BJ (cell line): ENCODE data around the gene SLC8A3. TPM values are rescaled to one million over a fixed set of nuclear protein-coding genes. Genes with fewer than 3 reads are reported as not detected.

Source experiments
- CTCF ChIA-PET: fragments of 350-600 bp; formaldehyde crosslinking; extraction: SDS; loops from one replicate; lab custom pipeline; 2021; ENCODE audit warnings: antibody characterized with exemption, inconsistent platforms; lab: Yijun Ruan, JAX
- POLR2A ChIA-PET: fragments of 300-600 bp; sonication (Branson Sonifier 250); formaldehyde crosslinking; extraction: SDS; loops from one replicate; lab custom pipeline; 2021; ENCODE audit warnings: antibody characterized with exemption; lab: Charles Lee
- DNase-seq: peaks from one replicate; pipeline ENCODE4 v3.0.0-alpha.2; 2011; ENCODE audit warnings: low read depth
- H3K27me3 ChIP-seq: 2 replicates; pipeline ENCODE4 v1.6.0; 2011; ENCODE audit warnings: low read length; ENCODE audit not compliant: control insufficient read depth, insufficient read depth
- H3K36me3 ChIP-seq: 2 replicates; pipeline ENCODE4 v1.5.1; 2011; ENCODE audit warnings: low read length; ENCODE audit not compliant: control insufficient read depth, insufficient read depth
- H3K4me3 ChIP-seq: 2 replicates; pipeline ENCODE4 v1.5.1; 2011; ENCODE audit warnings: low read depth, mild to moderate bottlenecking, control low read depth, low read length
- polyA plus RNA-seq: library from polyadenylated mRNA; depleted of rRNA; stranded (reverse); fragments of >200 nt; gene quantifications from 2 replicates; pipeline ENCODE4 v1.2.3, GENCODE V29; 2011
- TF ChIP-seq, protein P1 (sequence below): IDR thresholded peaks from 2 replicates; pipeline ENCODE4 v1.5.1; 2011; ENCODE audit warnings: low read depth, mild to moderate bottlenecking, control low read depth, inconsistent platforms, low read length, moderate library complexity; ENCODE audit not compliant: insufficient read depth

SLC8A3 gene
- polyA plus RNA-seq, 1 experiment = 0.07 TPM

DNA sequence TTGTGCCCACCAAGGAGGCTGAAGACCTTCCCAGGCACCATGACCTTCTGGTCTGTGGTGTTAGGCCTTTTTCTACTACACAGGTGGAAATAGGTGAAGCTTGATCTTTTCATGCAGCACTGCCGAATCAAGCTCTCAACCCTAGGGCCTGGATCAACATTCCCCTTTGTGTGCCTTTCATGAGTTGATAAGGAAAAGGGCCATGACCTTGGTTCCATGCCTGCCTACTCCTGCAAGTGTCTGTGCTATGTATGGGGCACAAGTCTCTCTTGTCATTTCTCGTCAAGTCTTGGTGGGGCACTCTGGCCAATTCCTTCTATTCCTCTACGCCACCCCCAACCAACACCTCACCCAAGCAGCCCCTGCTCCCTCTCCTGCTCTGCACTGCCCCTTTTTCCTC, 154.5 kb downstream of the SLC8A3 start:
- no peak for DNase-seq
- Histone ChIP-seq H3K36me3 (no peaks in the 10 kb centered on the region), H3K4me3 (no peak overlapping the region), H3K27me3 (no peaks in the 10 kb centered on the region)
- TF ChIP-seq, protein P1, sequence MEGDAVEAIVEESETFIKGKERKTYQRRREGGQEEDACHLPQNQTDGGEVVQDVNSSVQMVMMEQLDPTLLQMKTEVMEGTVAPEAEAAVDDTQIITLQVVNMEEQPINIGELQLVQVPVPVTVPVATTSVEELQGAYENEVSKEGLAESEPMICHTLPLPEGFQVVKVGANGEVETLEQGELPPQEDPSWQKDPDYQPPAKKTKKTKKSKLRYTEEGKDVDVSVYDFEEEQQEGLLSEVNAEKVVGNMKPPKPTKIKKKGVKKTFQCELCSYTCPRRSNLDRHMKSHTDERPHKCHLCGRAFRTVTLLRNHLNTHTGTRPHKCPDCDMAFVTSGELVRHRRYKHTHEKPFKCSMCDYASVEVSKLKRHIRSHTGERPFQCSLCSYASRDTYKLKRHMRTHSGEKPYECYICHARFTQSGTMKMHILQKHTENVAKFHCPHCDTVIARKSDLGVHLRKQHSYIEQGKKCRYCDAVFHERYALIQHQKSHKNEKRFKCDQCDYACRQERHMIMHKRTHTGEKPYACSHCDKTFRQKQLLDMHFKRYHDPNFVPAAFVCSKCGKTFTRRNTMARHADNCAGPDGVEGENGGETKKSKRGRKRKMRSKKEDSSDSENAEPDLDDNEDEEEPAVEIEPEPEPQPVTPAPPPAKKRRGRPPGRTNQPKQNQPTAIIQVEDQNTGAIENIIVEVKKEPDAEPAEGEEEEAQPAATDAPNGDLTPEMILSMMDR = no peak
- ChIA-PET POLR2A (no interaction called here), CTCF (interaction anchor here (1.3 kb wide), 1 partner anchor 11 kb away, joined by 3 read pairs; no protein-coding TSS in a partner anchor)

- DNase-seq = no peak
- ChIA-PET CTCF (interaction anchor here (1.2 to 3.0 kb wide), 3 partner anchors 12 to 284 kb away, joined by 3 to 9 read pairs (median 3); no protein-coding TSS in a partner anchor), POLR2A (no interaction called here)
- Histone ChIP-seq H3K4me3 (no peak overlapping the region), H3K36me3 (no peaks in the 10 kb centered on the region), H3K27me3 (no peaks in the 10 kb centered on the region)
- TF ChIP-seq, protein P1 = no peak
Measured at GRCh38 chr14:70033561-70033960, 155.2 kb downstream of the SLC8A3 start.

GRCh38 chr14:70033116-70033515, 155.6 kb downstream of the SLC8A3 start:
- Histone ChIP-seq H3K36me3 (no peaks in the 10 kb centered on the region), H3K27me3 (no peaks in the 10 kb centered on the region), H3K4me3 (no peak overlapping the region)
- ChIA-PET CTCF (interaction anchor here (0.9 to 3.0 kb wide), 4 partner anchors 11 to 284 kb away, joined by 3 to 9 read pairs (median 3); no protein-coding TSS in a partner anchor), POLR2A (no interaction called here)
- DNase-seq = no peak
- TF ChIP-seq, protein P1 = no peak

DNA sequence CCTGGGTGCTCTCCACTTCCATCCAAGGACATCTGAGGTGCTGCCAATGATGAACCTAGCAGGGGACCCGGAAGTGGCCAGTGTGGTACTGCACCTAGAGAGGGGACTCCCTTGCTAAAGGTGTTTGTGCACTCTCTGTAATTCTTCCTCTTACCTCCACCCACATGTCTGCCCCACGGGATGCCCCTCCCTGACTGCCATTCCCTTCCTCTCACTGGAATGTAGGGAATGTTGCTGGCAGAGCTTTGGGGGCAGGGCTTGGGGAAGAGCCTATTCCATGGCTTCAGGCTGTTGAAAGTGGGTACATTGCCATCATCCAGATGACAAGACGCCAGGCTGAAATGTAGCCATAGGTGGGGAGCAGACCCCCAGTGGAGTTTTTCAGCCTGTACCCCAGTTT, 156.3 kb downstream of the SLC8A3 start:
- Histone ChIP-seq H3K27me3 (no peaks in the 10 kb centered on the region), H3K4me3 (no peak overlapping the region), H3K36me3 (no peaks in the 10 kb centered on the region)
- POLR2A ChIA-PET = no interaction called here
- TF ChIP-seq, protein P1 = no peak
- CTCF ChIA-PET = interaction anchor here (0.9 to 3.0 kb wide), 3 partner anchors 11 to 285 kb away, joined by 3 to 9 read pairs (median 3); no protein-coding TSS in a partner anchor
- no peak for DNase-seq

- CTCF ChIA-PET = interaction anchor here (0.7 to 3.0 kb wide), 4 partner anchors 12 to 214 kb away, joined by 3 to 9 read pairs (median 3); no protein-coding TSS in a partner anchor
- TF ChIP-seq, protein P1 = no peak
- H3K36me3 ChIP-seq = no peaks in the 10 kb centered on the region
- no peak overlapping the region for H3K4me3 ChIP-seq
- DNase-seq = no peak
- no peaks in the 10 kb centered on the region for H3K27me3 ChIP-seq
- POLR2A ChIA-PET = no interaction called here
Measured at GRCh38 chr14:70032016-70032415, 156.7 kb downstream of the SLC8A3 start.
